Colonic mucosa (tissue), 4 donors: ENCODE data around the gene USP15. TPM values are rescaled to one million over a fixed set of nuclear protein-coding genes. Genes with fewer than 3 reads are reported as not detected.

Experiments used
- DNase-seq: peaks from one replicate; pipeline ENCODE4 v3.0.0-alpha.2; 2020
- H3K27ac ChIP-seq: fragments of 200-600 bp; one replicate; pipeline ENCODE4 v1.8.0; 2021
- H3K27me3 ChIP-seq: fragments of 200-600 bp; one replicate; pipeline ENCODE4 v1.8.0; 2021
- H3K36me3 ChIP-seq: fragments of 200-600 bp; one replicate; pipeline ENCODE4 v1.8.0; 2021
- H3K4me1 ChIP-seq: fragments of 200-600 bp; one replicate; pipeline ENCODE4 v1.8.0; 2021; ENCODE audit warnings: mild to moderate bottlenecking
- H3K4me3 ChIP-seq: fragments of 200-600 bp; one replicate; pipeline ENCODE4 v1.8.0; 2021
- H3K9ac ChIP-seq, 2 donors: one replicate each; pipeline ENCODE4 v1.7.0; 2013; ENCODE audit warnings: control low read depth in 2 of 2, low read depth in 2 of 2, low read length in 2 of 2
- H3K9me3 ChIP-seq: fragments of 200-600 bp; one replicate; pipeline ENCODE4 v1.8.0; 2021
- intact Hi-C: fragments of 100-400 bp; cut with DNase I; formaldehyde crosslinking; loops from one replicate; pipeline ENCODE4 v1.14.1; 2022
- total RNA-seq, 2 donors: library from RNA; stranded (reverse); fragmentation: NEBNext Ultra II Directional in 1 of 2; extraction: Animal tissue kit (Norgen Biotek cat#: 25700) in 1 of 2; gene quantifications; one replicate each; pipeline ENCODE4 v1.2.1, GENCODE V29; 2021
- TF ChIP-seq, protein P1 (sequence below): fragments of 200-600 bp; IDR thresholded peaks from one replicate; pipeline ENCODE4 v1.8.0; 2022; ENCODE audit warnings: antibody characterized with exemption, mild to moderate bottlenecking
- donor health status: healthy.
- donor health status: DM: no; HTN: no; CAD: no.
- donor health status: DM: no; HTN: no; CAD: no.

The USP15 gene
- total RNA-seq, 2 donors from 2014 or later = 50.3 to 63.0 TPM

GRCh38 chr12:62305778-62306177 lies 45.6 kb downstream of the USP15 start:
- Histone ChIP-seq H3K36me3 (no peaks in the 10 kb centered on the region), H3K4me3 (no peak overlapping the region), H3K9ac (no peak overlapping the region), H3K9me3 (no peaks in the 10 kb centered on the region), H3K27me3 (no peaks in the 10 kb centered on the region), H3K4me1 (no peaks in the 10 kb centered on the region), H3K27ac (no peak overlapping the region)
- intact Hi-C loops = no loop called here
- TF ChIP-seq, protein P1, sequence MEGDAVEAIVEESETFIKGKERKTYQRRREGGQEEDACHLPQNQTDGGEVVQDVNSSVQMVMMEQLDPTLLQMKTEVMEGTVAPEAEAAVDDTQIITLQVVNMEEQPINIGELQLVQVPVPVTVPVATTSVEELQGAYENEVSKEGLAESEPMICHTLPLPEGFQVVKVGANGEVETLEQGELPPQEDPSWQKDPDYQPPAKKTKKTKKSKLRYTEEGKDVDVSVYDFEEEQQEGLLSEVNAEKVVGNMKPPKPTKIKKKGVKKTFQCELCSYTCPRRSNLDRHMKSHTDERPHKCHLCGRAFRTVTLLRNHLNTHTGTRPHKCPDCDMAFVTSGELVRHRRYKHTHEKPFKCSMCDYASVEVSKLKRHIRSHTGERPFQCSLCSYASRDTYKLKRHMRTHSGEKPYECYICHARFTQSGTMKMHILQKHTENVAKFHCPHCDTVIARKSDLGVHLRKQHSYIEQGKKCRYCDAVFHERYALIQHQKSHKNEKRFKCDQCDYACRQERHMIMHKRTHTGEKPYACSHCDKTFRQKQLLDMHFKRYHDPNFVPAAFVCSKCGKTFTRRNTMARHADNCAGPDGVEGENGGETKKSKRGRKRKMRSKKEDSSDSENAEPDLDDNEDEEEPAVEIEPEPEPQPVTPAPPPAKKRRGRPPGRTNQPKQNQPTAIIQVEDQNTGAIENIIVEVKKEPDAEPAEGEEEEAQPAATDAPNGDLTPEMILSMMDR = no peak
- no peak for DNase-seq

- intact Hi-C loops = no loop called here
These were observed 46.6 kb downstream of the USP15 start for GRCh38 chr12:62306569-62307530.

DNA sequence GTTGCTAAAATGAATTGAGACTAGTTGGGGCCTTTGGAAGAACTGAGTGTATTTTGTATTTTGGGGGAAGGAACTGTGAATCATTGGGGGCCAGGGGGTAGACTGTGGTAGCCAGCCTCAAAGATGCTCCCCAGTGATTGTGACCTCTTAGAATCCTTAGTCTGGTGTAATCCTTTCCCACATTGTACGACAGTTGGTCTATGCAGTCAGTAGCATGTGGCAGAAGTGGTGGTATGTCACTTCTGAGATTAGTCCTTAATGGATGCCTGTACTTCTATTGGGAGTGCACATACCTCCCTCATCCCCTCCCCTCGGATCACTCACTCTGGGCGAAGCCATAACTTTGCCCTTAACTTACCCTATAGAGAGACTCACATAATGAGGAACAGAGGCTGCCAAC lies 48.0 kb downstream of the USP15 start:
- no peak overlapping the region for H3K9ac ChIP-seq
- TF ChIP-seq, protein P1 = no peak
- no peak for DNase-seq
- H3K4me3 ChIP-seq = no peak overlapping the region
- no peak overlapping the region for H3K27ac ChIP-seq
- no peaks in the 10 kb centered on the region for H3K27me3 ChIP-seq
- H3K4me1 ChIP-seq = no peaks in the 10 kb centered on the region
- H3K9me3 ChIP-seq = no peaks in the 10 kb centered on the region
- H3K36me3 ChIP-seq = no peaks in the 10 kb centered on the region
- intact Hi-C loops = no loop called here

More at GRCh38 chr12:62306569-62307530, 46.6 kb downstream of the USP15 start:
- no peak for DNase-seq
- no peaks in the 10 kb centered on the region for H3K4me1 ChIP-seq
- H3K9ac ChIP-seq = no peak overlapping the region
- H3K27me3 ChIP-seq = no peaks in the 10 kb centered on the region
- H3K9me3 ChIP-seq = no peaks in the 10 kb centered on the region
- no peak overlapping the region for H3K4me3 ChIP-seq
- H3K36me3 ChIP-seq = no peaks in the 10 kb centered on the region
- no peak overlapping the region for H3K27ac ChIP-seq
- TF ChIP-seq, protein P1 = no peak

DNA sequence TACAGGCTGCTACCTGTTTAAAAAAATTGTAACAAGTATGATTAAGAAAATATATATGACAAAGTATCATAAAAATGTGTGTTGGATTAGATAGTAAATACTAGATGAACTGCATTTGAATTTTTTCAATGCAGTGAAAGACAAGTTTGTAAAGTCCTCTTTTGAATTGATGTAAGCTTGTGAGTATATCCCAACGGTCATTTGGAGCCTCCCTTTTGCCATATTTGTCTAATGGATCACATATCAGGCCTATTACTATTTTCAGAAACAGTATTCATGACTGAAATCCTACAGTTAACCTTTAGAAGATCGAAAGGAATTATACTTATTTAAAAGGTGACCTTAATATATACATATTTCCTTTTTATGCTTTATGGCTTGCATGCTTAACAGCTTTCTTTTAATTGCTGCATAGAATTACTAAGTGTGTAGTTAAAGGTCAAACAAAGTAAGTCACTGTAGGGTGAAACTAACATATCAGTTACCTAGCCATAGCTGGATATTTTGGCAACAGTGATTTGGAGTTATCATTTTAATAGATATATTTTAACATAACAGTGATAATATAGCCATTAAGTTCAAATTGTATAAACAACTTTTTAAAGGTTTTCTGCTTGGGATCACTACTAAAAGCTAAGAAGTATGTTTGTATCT lies 53.6 kb downstream of the USP15 start:
- H3K9me3 ChIP-seq = no peaks in the 10 kb centered on the region
- intact Hi-C loops = no loop called here
- DNase-seq = no peak
- H3K9ac ChIP-seq = no peak overlapping the region
- TF ChIP-seq, protein P1 = no peak
- H3K27ac ChIP-seq = no peak overlapping the region
- H3K4me3 ChIP-seq = no peak overlapping the region
- H3K27me3 ChIP-seq = no peaks in the 10 kb centered on the region
- no peaks in the 10 kb centered on the region for H3K4me1 ChIP-seq
- H3K36me3 ChIP-seq = no peaks in the 10 kb centered on the region

- Histone ChIP-seq H3K27ac (no peak overlapping the region), H3K9ac (no peak overlapping the region), H3K4me3 (no peak overlapping the region), H3K27me3 (no peaks in the 10 kb centered on the region), H3K4me1 (no peaks in the 10 kb centered on the region), H3K36me3 (peaks cover 7% of the 10 kb centered on the region), H3K9me3 (no peaks in the 10 kb centered on the region)
- intact Hi-C loops = no loop called here
- DNase-seq = no peak
- TF ChIP-seq, protein P1 = no peak
These were observed 56.8 kb downstream of the USP15 start for GRCh38 chr12:62317017-62317416.
